ENCODE measurements around the gene SLC38A8.

DNA sequence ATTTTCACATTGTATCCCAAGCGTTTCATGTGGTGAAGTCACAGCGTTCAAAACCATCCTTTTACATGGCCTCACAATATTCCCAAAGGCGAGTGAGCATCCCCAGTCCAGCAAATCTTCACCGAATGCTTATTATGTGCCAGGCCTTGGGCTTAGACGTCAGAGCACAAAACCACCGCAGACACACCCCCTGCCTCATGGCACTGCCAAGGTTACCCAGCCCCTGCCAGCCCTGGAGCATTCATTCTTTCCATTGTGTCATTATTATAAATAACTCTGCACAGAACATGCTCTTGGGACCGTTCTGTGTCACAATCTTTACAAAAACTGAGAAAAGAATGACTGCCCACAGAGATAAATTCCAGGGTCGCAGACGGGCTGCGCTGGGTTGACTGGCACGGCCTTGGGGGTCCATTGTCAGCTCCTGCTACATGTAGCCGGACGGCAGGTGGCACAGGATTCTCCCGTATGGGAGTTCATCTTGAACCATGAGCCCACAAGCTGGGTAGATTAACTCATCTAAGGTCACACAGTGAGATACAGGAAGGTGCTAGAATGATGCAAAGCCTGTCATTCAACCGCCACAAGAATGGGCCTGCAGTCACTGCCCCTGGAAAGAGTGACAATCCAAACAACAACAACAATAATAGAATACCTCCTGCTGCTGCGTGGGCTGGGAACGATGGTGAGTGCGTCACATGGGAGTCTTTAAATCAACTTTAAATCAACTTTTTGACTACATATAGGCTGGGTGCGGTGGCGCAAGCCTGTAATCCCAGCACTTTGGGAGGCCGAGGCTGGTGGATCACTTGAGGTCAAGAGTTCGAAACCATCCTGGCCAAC, 79.1 kb downstream of the SLC38A8 start:
- TF ChIP-seq, protein P1, sequence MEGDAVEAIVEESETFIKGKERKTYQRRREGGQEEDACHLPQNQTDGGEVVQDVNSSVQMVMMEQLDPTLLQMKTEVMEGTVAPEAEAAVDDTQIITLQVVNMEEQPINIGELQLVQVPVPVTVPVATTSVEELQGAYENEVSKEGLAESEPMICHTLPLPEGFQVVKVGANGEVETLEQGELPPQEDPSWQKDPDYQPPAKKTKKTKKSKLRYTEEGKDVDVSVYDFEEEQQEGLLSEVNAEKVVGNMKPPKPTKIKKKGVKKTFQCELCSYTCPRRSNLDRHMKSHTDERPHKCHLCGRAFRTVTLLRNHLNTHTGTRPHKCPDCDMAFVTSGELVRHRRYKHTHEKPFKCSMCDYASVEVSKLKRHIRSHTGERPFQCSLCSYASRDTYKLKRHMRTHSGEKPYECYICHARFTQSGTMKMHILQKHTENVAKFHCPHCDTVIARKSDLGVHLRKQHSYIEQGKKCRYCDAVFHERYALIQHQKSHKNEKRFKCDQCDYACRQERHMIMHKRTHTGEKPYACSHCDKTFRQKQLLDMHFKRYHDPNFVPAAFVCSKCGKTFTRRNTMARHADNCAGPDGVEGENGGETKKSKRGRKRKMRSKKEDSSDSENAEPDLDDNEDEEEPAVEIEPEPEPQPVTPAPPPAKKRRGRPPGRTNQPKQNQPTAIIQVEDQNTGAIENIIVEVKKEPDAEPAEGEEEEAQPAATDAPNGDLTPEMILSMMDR (IDR thresholded peaks at IDR 0.05), result no peak
- no peak for TF ChIP-seq POLR2A (IDR thresholded peaks at IDR 0.05)

All from Peyer's patch (tissue), 4 donors.